SIG-M5 (cell line): ENCODE measurements around the gene TP53BP2.

ENCODE experiments used
- DNase-seq: peaks from one replicate; lab custom pipeline; 2025; lab: John Stamatoyannopoulos, UW

The TP53BP2 gene

GRCh38 chr1:223765036-223765718 is 80.6 kb downstream of the TP53BP2 start:
- DNase-seq, result no peak

DNA sequence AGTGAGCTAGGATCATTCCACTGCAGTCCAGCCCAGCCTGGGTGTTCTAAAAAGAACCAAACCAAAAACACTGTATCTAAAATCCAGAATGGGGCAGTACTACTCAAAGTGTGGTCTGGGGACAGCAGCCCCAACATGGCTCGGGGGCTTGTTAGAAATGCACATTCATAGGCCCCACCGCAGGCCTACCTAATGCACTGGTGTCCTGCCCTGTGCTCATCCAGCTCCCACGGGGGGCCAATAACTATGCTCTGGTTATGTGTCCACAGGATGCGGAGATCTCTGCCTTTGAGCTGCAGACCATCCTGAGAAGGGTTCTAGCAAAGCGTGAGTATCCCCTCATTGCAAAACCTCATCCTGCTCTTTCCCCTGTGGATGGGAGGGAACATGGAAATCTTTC is 81.9 kb downstream of the TP53BP2 start:
- no peak for DNase-seq

DNA sequence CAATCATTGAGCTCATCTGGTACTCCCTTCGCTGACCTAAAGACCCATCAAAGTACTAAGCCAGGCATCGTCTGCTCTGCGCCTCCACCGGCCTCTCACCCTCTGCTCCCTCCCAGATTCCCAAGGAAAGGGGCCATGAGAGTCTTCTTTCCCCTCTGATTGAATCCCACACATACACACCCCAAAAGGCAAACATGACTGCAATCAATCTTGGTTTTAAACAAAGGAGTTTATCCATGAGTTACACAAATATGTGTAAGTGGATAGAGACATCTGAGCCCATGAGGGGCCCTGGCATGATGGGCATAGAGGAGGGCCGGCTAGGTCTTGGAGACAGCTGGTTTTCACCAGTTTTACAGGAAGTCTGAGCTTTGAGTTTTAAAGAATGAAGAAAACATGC is 82.5 kb downstream of the TP53BP2 start:
- no peak for DNase-seq

- no peak for DNase-seq
Observed at GRCh38 chr1:223761411-223761810, 84.3 kb downstream of the TP53BP2 start.

DNA sequence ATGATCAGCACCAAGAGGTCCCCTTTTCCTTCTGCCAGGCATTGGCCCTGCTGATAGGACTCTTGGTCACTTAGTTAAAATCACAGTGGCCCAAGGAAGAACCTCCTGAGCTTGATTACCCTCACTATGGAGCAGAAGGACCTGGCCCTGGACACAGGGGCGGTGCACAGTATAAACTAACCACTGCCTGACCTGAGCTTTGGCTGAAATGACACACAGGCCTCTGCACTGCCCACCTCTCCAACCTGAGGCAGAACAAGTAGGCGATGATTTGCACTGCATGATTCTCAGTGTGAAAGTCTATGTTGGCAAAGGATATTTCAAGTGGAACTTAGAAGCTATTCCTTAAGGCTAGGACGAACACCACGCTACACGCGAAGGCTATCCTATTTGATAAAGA is 84.9 kb downstream of the TP53BP2 start:
- DNase-seq, result no peak

GRCh38 chr1:223759273-223759672 is 86.5 kb downstream of the TP53BP2 start:
- no peak for DNase-seq

DNA sequence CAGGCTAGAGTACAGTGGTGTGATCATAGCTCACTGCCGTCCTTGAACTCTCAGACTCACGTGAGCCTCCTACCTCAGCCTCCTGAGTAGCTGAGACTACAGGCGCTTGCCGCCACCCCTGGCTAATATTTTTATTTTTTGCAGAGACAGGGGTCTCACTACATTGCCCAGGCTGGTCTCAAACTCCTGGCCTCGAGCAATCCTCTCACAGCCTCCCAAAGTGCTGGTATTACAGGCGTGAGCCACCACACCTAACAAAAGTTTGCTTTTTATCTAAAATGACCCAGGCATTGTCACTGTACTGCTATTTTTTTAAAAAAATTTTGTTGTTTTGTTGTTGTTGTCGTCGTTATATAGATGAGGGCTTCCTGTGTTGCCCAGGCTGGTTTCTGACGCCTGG is 87.0 kb downstream of the TP53BP2 start:
- DNase-seq, result no peak

- no peak for DNase-seq
Observed at GRCh38 chr1:223756806-223757700, 88.7 kb downstream of the TP53BP2 start.

GRCh38 chr1:223755992-223756775 is 89.6 kb downstream of the TP53BP2 start:
- no peak for DNase-seq

DNA sequence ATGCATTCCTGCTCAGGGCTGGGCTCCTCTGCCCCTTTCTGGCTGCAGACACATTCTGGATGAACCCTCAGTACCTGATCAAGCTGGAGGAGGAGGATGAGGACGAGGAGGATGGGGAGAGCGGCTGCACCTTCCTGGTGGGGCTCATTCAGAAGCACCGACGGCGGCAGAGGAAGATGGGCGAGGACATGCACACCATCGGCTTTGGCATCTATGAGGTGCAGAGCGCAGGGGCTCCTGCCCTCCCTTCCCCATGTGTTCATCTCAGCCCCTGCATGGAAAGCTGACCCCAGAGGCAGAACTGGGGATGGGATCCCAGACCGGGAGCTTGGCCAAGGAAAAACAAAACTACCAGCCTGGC is 90.3 kb downstream of the TP53BP2 start:
- DNase-seq, result no peak

- DNase-seq, result no peak
Observed at GRCh38 chr1:223754681-223755431, 90.9 kb downstream of the TP53BP2 start.

DNA sequence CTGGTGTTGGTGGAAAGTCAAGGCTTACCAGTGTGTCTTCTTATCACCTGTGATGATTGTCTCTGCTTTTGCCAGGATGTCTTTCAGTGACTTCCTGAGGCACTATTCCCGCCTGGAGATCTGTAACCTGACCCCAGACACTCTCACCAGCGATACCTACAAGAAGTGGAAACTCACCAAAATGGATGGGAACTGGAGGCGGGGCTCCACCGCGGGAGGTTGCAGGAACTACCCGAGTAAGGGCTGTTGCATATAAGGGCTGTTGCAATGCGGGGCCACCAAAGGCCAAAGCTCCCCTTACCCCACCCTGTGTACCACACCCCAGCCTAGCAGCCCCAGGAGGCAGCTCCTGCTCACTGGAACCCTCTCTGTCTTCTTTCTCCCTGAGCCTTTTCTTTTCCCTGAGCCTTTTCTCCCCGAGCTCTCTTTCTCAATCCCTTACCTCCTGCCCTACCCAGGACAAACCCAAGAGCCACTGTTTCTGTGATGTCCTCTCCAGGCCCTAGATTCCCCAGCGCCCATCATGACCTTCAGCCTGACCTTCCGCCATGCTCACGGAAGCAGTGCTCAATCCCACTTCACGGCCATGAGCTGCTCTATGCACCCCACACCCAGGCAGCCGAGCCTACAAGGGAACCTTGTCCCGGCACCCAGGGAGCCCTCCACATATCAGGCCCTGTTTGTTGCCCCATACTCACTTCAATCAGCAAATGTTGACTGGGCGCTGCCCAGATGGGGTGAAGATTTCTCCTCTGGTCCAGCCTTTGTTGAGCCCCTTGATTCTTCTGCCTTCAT is 92.8 kb downstream of the TP53BP2 start:
- no peak for DNase-seq

DNA sequence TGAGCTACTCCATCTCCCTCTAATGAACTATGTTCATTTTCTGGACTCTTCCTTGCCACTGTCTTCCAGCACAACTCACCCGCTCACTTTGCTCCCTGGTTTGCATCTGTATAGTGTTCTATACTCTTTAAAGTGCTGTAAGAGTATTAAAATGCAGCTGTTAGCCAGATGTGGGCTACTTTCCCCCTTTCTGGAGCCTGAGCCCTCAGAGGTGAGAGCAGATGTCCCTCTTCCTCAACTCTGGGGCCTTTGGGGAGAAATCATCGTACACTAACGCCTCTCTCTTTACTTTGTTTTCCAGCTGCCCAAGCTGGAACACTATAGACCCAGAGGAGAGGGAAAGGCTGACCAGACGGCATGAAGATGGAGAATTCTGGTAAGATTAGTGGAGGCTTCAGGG is 94.1 kb downstream of the TP53BP2 start:
- DNase-seq, result no peak

DNA sequence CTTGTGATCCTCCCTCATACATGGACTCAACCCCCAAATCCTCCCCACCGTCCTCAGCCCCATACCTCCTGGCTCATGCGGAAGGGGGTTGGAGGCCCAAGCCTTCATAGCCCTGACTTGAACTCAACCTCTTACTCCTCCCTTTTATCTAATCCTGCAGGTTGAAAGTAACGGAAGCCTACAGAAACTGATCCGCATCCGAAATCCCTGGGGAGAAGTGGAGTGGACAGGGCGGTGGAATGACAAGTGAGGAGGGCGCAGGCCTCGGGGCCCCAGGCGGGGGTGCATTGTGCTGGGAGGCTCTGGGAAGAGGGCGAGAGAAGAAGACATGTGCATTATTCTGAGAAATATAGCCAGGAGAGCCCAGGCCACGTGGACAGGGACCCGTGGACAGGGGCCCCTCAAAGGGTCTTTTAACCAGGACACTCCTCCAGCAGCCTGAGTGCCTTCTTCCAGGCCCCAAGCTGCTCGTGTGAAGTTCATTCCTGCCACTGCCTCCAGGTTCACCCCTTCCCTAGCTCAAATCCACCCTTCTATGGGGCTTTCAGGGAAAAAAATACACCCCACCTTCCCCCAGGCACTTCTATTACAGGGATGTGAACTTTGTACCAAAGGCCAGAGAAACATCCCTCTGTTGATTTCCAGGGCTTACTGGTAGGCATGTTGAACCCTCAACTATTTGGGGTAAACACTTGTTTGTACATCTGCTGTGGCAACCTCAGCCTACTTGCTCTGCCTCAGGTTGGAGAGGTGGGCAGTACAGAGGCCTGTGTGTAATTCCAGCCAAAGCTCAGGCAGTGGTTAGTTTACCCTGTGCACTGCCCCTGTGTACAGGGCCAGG is 94.8 kb downstream of the TP53BP2 start:
- no peak for DNase-seq

DNA sequence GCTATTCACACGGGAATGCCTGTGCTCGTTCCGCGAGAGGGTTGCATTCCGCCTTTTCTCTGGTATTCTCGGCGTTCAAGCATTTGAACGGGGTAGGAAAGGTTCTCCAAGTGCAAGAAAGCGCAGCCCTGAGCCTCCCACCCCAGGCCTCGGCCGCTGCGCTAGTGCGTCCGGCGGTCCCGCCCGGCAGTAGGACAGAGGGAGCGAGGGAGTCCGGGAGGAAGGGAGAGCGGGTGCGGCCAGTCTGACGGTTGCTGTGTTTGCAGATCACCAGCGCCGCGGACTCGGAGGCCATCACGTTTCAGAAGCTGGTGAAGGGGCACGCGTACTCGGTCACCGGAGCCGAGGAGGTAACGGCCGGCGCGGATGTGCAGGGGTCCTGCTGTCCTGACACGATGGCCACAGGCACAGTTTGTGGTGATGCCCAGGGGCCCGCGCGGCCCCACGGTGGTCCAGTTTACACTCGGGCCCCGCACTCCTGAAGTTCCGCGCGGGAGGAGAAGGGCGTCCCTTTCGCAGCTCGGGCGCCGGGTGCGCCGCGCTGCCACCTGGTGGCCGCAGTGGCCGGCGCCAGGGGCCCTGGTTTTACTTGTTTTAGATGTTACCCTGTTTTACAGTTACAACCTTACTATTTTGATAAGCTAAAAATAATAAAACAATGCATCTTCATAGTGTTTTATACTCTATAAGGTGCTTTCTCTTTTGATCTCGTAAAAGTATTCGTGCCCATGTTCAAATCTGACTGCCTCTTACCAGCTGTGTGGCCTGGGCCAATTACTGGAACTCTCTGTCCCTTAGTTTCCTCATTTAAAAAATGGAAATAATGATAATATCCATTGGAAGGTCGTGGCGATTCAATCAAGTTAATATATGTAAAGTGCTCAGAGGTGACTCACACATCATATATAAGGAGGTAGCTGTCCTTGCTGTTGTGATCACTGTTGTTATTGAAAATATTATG is 96.7 kb downstream of the TP53BP2 start:
- DNase-seq, result no peak

- no peak for DNase-seq
Observed at GRCh38 chr1:223748405-223748772, 97.4 kb downstream of the TP53BP2 start.

DNA sequence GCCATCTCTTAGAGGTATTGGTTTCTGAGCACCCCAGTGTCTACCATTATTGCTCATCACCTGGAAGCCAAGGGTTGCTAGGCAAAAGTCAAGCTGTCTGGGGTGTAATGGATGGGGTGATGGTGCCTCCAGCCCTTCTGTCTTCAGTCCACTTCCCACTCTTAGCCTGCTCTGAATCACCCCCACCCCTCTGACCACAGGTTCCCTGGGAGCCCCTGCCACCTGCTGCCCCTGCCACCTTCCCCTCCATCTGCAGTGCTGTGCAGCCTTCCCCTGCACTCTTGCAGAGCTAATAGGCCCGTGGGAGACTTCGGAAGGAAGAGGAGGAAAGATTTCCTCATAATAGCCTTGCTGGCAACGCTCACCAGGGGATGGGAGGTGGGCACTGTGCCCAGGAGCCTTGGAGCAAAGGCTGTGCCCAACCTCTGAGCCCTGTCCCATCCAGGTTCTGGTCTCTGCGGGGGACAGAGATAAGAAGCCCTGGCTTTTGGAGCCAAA is 97.9 kb downstream of the TP53BP2 start:
- DNase-seq, result no peak

DNA sequence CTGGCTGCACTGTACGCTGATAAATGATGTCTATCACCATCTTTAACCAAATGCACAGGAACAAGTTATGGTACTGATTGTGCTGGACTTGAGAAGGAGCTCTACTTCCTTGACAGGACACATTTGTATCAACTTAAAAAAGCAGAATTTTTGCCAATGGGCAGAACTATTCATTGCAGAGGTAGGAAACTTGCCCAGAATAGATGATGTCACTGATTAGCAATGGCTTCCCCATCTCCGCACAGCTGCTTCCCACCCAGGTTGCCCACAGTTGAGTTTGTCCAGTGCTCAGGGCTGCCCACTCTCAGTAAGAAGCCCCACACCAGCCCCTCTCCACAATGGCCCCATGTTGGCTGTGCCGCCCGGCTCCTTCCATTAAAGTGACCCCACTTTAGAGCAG is 100.0 kb downstream of the TP53BP2 start:
- DNase-seq, result no peak
